Nephron (organoid): ENCODE measurements around the gene NTM.

Source experiments
- H3K27ac Mint-ChIP-seq, 3 experiments: 2 replicates each; pipeline ENCODE4 v1.8.0; 2020; ENCODE audit warnings: mixed read lengths in 3 of 3, mild to moderate bottlenecking in 2 of 3, moderate library complexity in 1 of 3
- H3K27me3 Mint-ChIP-seq: 2 replicates; pipeline ENCODE4 v1.8.0; 2021; ENCODE audit warnings: low read depth, mild to moderate bottlenecking, moderate library complexity, mixed read lengths
- H3K36me3 Mint-ChIP-seq: 2 replicates; pipeline ENCODE4 v1.8.0; 2020; ENCODE audit warnings: low read depth, mixed read lengths
- H3K4me1 Mint-ChIP-seq: 2 replicates; pipeline ENCODE4 v1.8.0; 2020; ENCODE audit warnings: mixed read lengths
- H3K4me3 Mint-ChIP-seq, 3 experiments: 2 replicates each; pipeline ENCODE4 v1.8.0; 2020; ENCODE audit warnings: mild to moderate bottlenecking in 3 of 3, mixed read lengths in 3 of 3, moderate library complexity in 2 of 3
- H3K9me3 Mint-ChIP-seq: 2 replicates; pipeline ENCODE4 v1.8.0; 2020; ENCODE audit warnings: mixed read lengths
- CTCF ChIP-seq, 3 experiments: fragments of 200-600 bp; sonication (generic); IDR thresholded peaks; one replicate each; pipeline ENCODE4 v1.5.0; 2021; ENCODE audit warnings: antibody characterized with exemption in 3 of 3; ENCODE audit not compliant: unreplicated experiment in 3 of 3

Gene NTM

GRCh38 chr11:131666006-131666405 is 295.6 kb downstream of the NTM start:
- Mint-ChIP-seq H3K4me3 (no peak overlapping the region), H3K27ac (no peak overlapping the region), H3K9me3 (no peaks in the 10 kb centered on the region), H3K4me1 (peaks cover 31% of the 10 kb centered on the region), H3K27me3 (peaks cover 21% of the 10 kb centered on the region), H3K36me3 (no peaks in the 10 kb centered on the region)
- no peak for TF ChIP-seq CTCF (IDR thresholded peaks at IDR 0.05; ENCODE audit: unreplicated experiment in 3 of 3)

- Mint-ChIP-seq H3K36me3 (no peaks in the 10 kb centered on the region), H3K4me1 (peaks cover 29% of the 10 kb centered on the region), H3K27me3 (peaks cover 21% of the 10 kb centered on the region), H3K9me3 (no peaks in the 10 kb centered on the region), H3K27ac (no peak overlapping the region), H3K4me3 (no peak overlapping the region)
- no peak for TF ChIP-seq CTCF (IDR thresholded peaks at IDR 0.05; ENCODE audit: unreplicated experiment in 3 of 3)
Observed at GRCh38 chr11:131666617-131667016, 296.2 kb downstream of the NTM start.

DNA sequence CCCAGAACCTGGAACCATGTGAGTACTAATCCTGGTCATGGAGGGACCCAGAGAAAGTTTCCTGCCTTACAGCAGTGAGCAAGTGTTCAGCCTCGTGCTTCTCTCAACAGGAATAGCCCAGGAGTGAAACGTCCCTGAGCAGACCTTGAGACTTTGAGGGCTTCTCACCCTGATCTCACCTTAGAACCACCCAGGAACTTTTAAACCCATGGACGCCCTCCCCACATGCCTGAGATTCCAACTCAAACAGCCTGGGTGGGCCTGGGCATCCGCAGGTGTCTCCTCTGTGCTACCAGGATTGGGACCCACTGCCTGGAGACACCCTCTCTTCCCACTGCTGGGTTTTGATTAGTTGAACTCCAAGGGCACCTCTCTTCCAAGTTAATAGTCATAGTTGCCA is 297.2 kb downstream of the NTM start:
- peaks cover 32% of the 10 kb centered on the region for H3K4me1 Mint-ChIP-seq
- H3K9me3 Mint-ChIP-seq: no peaks in the 10 kb centered on the region
- H3K27me3 Mint-ChIP-seq: peaks cover 16% of the 10 kb centered on the region
- no peaks in the 10 kb centered on the region for H3K36me3 Mint-ChIP-seq
- no peak overlapping the region for H3K27ac Mint-ChIP-seq
- TF ChIP-seq CTCF (IDR thresholded peaks at IDR 0.05; ENCODE audit: unreplicated experiment in 3 of 3): no peak
- no peak overlapping the region for H3K4me3 Mint-ChIP-seq

- no peaks in the 10 kb centered on the region for H3K9me3 Mint-ChIP-seq
- peaks cover 12% of the 10 kb centered on the region for H3K27me3 Mint-ChIP-seq
- no peaks in the 10 kb centered on the region for H3K36me3 Mint-ChIP-seq
- no peak overlapping the region for H3K4me3 Mint-ChIP-seq
- peak; percentile 52 to 70 (median 58) for TF ChIP-seq CTCF (IDR thresholded peaks at IDR 0.05; ENCODE audit: unreplicated experiment in 3 of 3)
- peaks cover 24% of the 10 kb centered on the region for H3K4me1 Mint-ChIP-seq
- H3K27ac Mint-ChIP-seq: no peak overlapping the region
Observed at GRCh38 chr11:131668500-131669400, 298.3 kb downstream of the NTM start.

- Mint-ChIP-seq H3K27ac (no peak overlapping the region), H3K4me3 (no peak overlapping the region), H3K9me3 (no peaks in the 10 kb centered on the region), H3K27me3 (peaks cover 12% of the 10 kb centered on the region), H3K4me1 (peaks cover 24% of the 10 kb centered on the region), H3K36me3 (no peaks in the 10 kb centered on the region)
- TF ChIP-seq CTCF (IDR thresholded peaks at IDR 0.05; ENCODE audit: unreplicated experiment in 3 of 3): no peak
Observed at GRCh38 chr11:131669401-131669780, 299.0 kb downstream of the NTM start.

- H3K4me3 Mint-ChIP-seq: no peak overlapping the region
- peaks cover 15% of the 10 kb centered on the region for H3K27me3 Mint-ChIP-seq
- H3K36me3 Mint-ChIP-seq: no peaks in the 10 kb centered on the region
- peaks cover 26% of the 10 kb centered on the region for H3K4me1 Mint-ChIP-seq
- H3K9me3 Mint-ChIP-seq: no peaks in the 10 kb centered on the region
- no peak for TF ChIP-seq CTCF (IDR thresholded peaks at IDR 0.05; ENCODE audit: unreplicated experiment in 3 of 3)
- H3K27ac Mint-ChIP-seq: peak overlapping the region in 1 of 3 experiments; percentile 37
Observed at GRCh38 chr11:131670876-131671275, 300.5 kb downstream of the NTM start.
